ENCODE measurements around the gene CCNE1.

DNA sequence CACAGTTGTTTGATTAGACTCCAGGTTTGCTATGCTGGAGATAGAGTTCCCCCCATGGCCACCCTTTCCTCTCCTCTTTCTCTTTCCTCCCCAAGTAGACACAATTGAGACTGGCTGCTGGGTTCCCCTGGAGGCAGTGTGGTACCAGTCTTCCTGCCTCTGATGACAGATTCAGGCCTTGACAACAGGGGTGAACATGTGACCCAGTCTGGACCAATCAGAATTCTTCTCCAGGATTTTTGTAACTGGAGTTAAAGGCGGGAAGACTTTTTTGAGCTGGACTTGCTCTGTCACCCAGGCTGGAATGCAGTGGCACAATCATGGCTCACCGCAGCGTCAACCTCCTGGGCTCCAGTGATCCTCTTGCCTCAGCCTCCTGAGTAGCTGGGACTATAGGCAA is 48.7 kb downstream of the CCNE1 start:
- TF ChIP-seq POLR2AphosphoS5 (IDR thresholded peaks at IDR 0.05) (no peak), EP300 (IDR thresholded peaks at IDR 0.05) (no peak), POLR2A (IDR thresholded peaks at IDR 0.05) (no peak)
- TF ChIP-seq, protein P1, sequence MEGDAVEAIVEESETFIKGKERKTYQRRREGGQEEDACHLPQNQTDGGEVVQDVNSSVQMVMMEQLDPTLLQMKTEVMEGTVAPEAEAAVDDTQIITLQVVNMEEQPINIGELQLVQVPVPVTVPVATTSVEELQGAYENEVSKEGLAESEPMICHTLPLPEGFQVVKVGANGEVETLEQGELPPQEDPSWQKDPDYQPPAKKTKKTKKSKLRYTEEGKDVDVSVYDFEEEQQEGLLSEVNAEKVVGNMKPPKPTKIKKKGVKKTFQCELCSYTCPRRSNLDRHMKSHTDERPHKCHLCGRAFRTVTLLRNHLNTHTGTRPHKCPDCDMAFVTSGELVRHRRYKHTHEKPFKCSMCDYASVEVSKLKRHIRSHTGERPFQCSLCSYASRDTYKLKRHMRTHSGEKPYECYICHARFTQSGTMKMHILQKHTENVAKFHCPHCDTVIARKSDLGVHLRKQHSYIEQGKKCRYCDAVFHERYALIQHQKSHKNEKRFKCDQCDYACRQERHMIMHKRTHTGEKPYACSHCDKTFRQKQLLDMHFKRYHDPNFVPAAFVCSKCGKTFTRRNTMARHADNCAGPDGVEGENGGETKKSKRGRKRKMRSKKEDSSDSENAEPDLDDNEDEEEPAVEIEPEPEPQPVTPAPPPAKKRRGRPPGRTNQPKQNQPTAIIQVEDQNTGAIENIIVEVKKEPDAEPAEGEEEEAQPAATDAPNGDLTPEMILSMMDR (IDR thresholded peaks at IDR 0.05) = no peak
